Caco-2 (cell line): ENCODE measurements around the gene TDRD10. TPM values are rescaled to one million over a fixed set of nuclear protein-coding genes. Genes with fewer than 3 reads are reported as not detected.
A peak's percentile ranks its signal among the peaks of the same experiment; 100 is the strongest.

Experiments used
- BruUV-seq: library from RNA; stranded (reverse); fragments of 400-500 nt; replicated peaks from 2 replicates; lab custom pipeline; 2021; lab: Mats Ljungman, UMichigan
- CTCF ChIA-PET: fragments of 300-600 bp; sonication (Branson Sonifier 250); formaldehyde crosslinking; loops from one replicate; lab custom pipeline; 2022; ENCODE audit warnings: antibody characterized with exemption; lab: Charles Lee
- POLR2A ChIA-PET: fragments of 300-600 bp; sonication (Branson Sonifier 250); formaldehyde crosslinking; loops from one replicate; lab custom pipeline; 2022; ENCODE audit warnings: antibody characterized with exemption; lab: Charles Lee
- DNase-seq, 2 experiments: peaks; one replicate each; pipeline versions ENCODE4 v3.0.0 to v3.0.0-alpha.2; 2020 to 2022
- H3K27me3 ChIP-seq: replicated peaks from 2 replicates; pipeline ENCODE4 v1.6.0; 2011; ENCODE audit warnings: low read length; ENCODE audit not compliant: control insufficient read depth, insufficient read depth
- H3K36me3 ChIP-seq: 2 replicates; pipeline ENCODE4 v1.5.1; 2011; ENCODE audit warnings: low read length; ENCODE audit not compliant: control insufficient read depth, insufficient read depth
- H3K4me1 ChIP-seq: fragments of 250-450 bp; sonication (Bioruptor Pico); 2 replicates; pipeline ENCODE4 v1.5.1; 2020; ENCODE audit warnings: mild to moderate bottlenecking
- H3K4me3 ChIP-seq: 2 replicates; pipeline ENCODE4 v1.5.1; 2011; ENCODE audit warnings: low read depth, mild to moderate bottlenecking, control low read depth, low read length
- H3K9me3 ChIP-seq: fragments of 250-450 bp; sonication (Bioruptor Pico); 2 replicates; pipeline ENCODE4 v1.5.1; 2020; ENCODE audit warnings: mild to moderate bottlenecking, moderate library complexity
- H3K27ac Mint-ChIP-seq: one replicate; pipeline ENCODE4 v1.8.0; 2022; ENCODE audit warnings: mixed read lengths; ENCODE audit not compliant: unreplicated experiment
- H3K27me3 Mint-ChIP-seq: one replicate; pipeline ENCODE4 v1.8.0; 2022; ENCODE audit warnings: mixed read lengths; ENCODE audit not compliant: insufficient read depth, unreplicated experiment
- H3K36me3 Mint-ChIP-seq: one replicate; pipeline ENCODE4 v1.8.0; 2022; ENCODE audit warnings: mild to moderate bottlenecking, mixed read lengths; ENCODE audit not compliant: insufficient read depth, unreplicated experiment
- H3K4me1 Mint-ChIP-seq: one replicate; pipeline ENCODE4 v1.8.0; 2022; ENCODE audit warnings: low read depth, mixed read lengths; ENCODE audit not compliant: unreplicated experiment
- H3K4me3 Mint-ChIP-seq: one replicate; pipeline ENCODE4 v1.8.0; 2022; ENCODE audit warnings: mild to moderate bottlenecking, moderate library complexity, mixed read lengths; ENCODE audit not compliant: unreplicated experiment
- H3K9me3 Mint-ChIP-seq: one replicate; pipeline ENCODE4 v1.8.0; 2022; ENCODE audit warnings: mixed read lengths; ENCODE audit not compliant: unreplicated experiment
- CTCF ChIP-seq, 2 experiments: fragments of 200-600 bp in 1 of 2; IDR thresholded peaks; 1 replicate in 1 of 2; 2 replicates in 1 of 2; pipeline versions ENCODE4 v1.5.1 to v1.8.0; 2011 to 2022; ENCODE audit warnings: antibody characterized with exemption in 1 of 2, control low read depth in 1 of 2, inconsistent platforms in 1 of 2, low read depth in 1 of 2, low read length in 1 of 2, mild to moderate bottlenecking in 1 of 2, moderate library complexity in 1 of 2; ENCODE audit not compliant: insufficient read depth in 1 of 2, severe bottlenecking in 1 of 2, unreplicated experiment in 1 of 2
- intact Hi-C: fragments of 100-400 bp; cut with micrococcal nuclease; formaldehyde crosslinking; loops from one replicate; pipeline ENCODE4 v1.10.0; 2022; ENCODE audit not compliant: unreplicated experiment
- total RNA-seq: library from RNA; stranded (reverse); gene quantifications from 2 replicates; pipeline ENCODE4 v1.2.3, GENCODE V29; 2022

The TDRD10 gene
- total RNA-seq, 1 experiment from 2014 or later = not detected

GRCh38 chr1:154469844-154470560 lies 32.0 kb upstream of the TDRD10 start:
- Histone ChIP-seq H3K4me3 (no peak overlapping the region), H3K36me3 (no peaks in the 10 kb centered on the region), H3K4me1 (no peaks in the 10 kb centered on the region), H3K27me3 (no peaks in the 10 kb centered on the region), H3K9me3 (no peaks in the 10 kb centered on the region)
- peaks cover 7% of the 10 kb centered on the region for H3K4me1 Mint-ChIP-seq
- peak in 1 of 2 experiments; percentile 35 for DNase-seq
- BruUV-seq = no TSS peak
- intact Hi-C loops = no loop called here
- CTCF ChIA-PET = no interaction called here
- no peaks in the 10 kb centered on the region for H3K9me3 Mint-ChIP-seq
- no peak overlapping the region for H3K4me3 Mint-ChIP-seq
- H3K27ac Mint-ChIP-seq = no peak overlapping the region
- TF ChIP-seq CTCF (IDR thresholded peaks at IDR 0.05; ENCODE audit: insufficient read depth in 1 of 2, low read depth in 1 of 2, low read length in 1 of 2, severe bottlenecking in 1 of 2, unreplicated experiment in 1 of 2) = peak in 1 of 2 experiments; percentile 33
- no peaks in the 10 kb centered on the region for H3K36me3 Mint-ChIP-seq
- no peaks in the 10 kb centered on the region for H3K27me3 Mint-ChIP-seq
- POLR2A ChIA-PET = no interaction called here

- H3K4me1 Mint-ChIP-seq = peaks cover 1% of the 10 kb centered on the region
- no peaks in the 10 kb centered on the region for H3K9me3 ChIP-seq
- no peaks in the 10 kb centered on the region for H3K27me3 ChIP-seq
- H3K4me3 Mint-ChIP-seq = no peak overlapping the region
- ChIA-PET POLR2A (no interaction called here), CTCF (interaction anchor here (1.2 kb wide), 1 partner anchor 8 kb away, joined by 3 read pairs; no protein-coding TSS in a partner anchor)
- no peaks in the 10 kb centered on the region for H3K9me3 Mint-ChIP-seq
- H3K27me3 Mint-ChIP-seq = no peaks in the 10 kb centered on the region
- intact Hi-C loops = no loop called here
- H3K4me3 ChIP-seq = no peak overlapping the region
- H3K4me1 ChIP-seq = no peaks in the 10 kb centered on the region
- BruUV-seq = no TSS peak
- no peak overlapping the region for H3K27ac Mint-ChIP-seq
- no peak for TF ChIP-seq CTCF (IDR thresholded peaks at IDR 0.05; ENCODE audit: insufficient read depth in 1 of 2, low read depth in 1 of 2, low read length in 1 of 2, severe bottlenecking in 1 of 2, unreplicated experiment in 1 of 2)
- no peaks in the 10 kb centered on the region for H3K36me3 Mint-ChIP-seq
- DNase-seq = no peak
- no peaks in the 10 kb centered on the region for H3K36me3 ChIP-seq
These were observed 30.7 kb upstream of the TDRD10 start for GRCh38 chr1:154471304-154471703.

DNA sequence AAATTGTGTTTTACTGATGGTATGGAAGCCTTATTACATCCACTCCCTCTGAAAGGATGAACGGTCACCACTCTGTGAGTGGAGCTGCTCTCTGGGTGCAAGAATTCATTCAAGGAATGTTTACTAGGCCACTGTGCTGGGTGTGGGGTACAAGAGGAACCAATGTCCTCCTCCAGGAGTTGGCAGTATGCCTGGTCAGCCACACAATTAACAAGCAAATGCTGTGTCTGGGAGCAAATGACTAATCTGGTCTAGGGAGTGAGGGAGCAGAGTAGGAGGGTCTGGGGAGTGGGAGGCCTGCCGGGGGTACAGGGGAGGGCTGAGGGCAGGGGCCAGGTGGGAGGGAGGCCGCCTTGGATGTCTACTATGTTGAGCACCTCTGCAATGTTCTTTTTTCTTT lies 27.2 kb upstream of the TDRD10 start:
- no peak for DNase-seq
- H3K4me3 ChIP-seq = no peak overlapping the region
- POLR2A ChIA-PET = no interaction called here
- intact Hi-C loops = loop anchor here (5.0 kb wide), 1 partner anchor 123 kb away; no protein-coding TSS in a partner anchor
- H3K9me3 ChIP-seq = no peaks in the 10 kb centered on the region
- no peaks in the 10 kb centered on the region for H3K4me1 ChIP-seq
- BruUV-seq = no TSS peak
- H3K27me3 Mint-ChIP-seq = no peaks in the 10 kb centered on the region
- TF ChIP-seq CTCF (IDR thresholded peaks at IDR 0.05; ENCODE audit: insufficient read depth in 1 of 2, low read depth in 1 of 2, low read length in 1 of 2, severe bottlenecking in 1 of 2, unreplicated experiment in 1 of 2) = no peak
- no peak overlapping the region for H3K4me3 Mint-ChIP-seq
- CTCF ChIA-PET = no interaction called here
- H3K27ac Mint-ChIP-seq = no peak overlapping the region
- H3K9me3 Mint-ChIP-seq = no peaks in the 10 kb centered on the region
- no peaks in the 10 kb centered on the region for H3K4me1 Mint-ChIP-seq
- no peaks in the 10 kb centered on the region for H3K36me3 ChIP-seq
- H3K27me3 ChIP-seq = no peaks in the 10 kb centered on the region
- H3K36me3 Mint-ChIP-seq = no peaks in the 10 kb centered on the region
